ENCODE results near the gene CATSPERE. TPM values are rescaled to one million over a fixed set of nuclear protein-coding genes. Genes with fewer than 3 reads are reported as not detected.

Gene CATSPERE
- total and polyA plus RNA-seq, 2 of the 8 experiments (the other 6 are each of a cell fraction or from before 2014, with no cell fraction given) = 0.05 to 0.45 TPM

DNA sequence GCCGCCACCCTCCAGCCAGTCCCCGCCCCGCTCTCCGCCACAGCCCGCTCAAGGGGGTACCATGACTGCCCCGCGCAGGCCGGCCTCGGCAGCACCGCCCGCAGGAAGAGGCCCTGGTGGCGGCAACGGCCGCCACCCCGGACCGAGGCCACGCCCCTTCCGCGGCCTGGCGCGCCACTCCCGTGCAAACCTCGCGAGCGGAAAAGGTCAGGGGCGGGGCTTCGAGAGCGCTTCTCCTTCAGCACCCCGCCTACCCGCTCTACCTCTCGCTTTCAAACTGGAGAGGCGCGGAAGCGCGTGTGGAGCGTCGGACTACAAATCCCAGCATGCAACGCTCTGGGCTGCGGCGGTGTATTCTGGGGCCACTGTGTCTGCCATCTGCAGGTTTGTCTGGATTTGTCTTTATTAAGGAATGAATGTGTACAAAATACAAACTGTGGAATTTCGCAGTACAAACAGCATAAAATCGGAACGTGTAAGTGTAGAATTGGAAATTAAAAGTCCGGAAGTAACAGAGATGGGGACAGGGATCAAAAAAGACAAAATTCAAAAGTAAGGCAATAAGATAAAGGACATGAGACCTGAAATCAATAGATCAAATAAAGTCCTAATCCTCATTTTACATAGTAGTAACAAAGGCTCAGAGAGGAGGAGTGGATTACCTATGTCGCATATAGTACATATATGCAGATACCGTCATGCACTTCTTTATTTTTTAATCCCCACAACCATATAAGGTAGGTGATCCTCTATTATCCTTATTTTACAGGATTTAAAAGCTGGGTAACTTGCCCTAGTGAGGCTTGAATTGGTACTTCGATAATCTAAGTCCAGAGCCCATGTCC is 8.9 kb upstream of the CATSPERE start (continued):
- no peak for TF ChIP-seq CEBPB (IDR thresholded peaks at IDR 0.05; ENCODE audit: low read depth, low read length)
- TF ChIP-seq EGR1 (IDR thresholded peaks at IDR 0.05; ENCODE audit: borderline replicate concordance, low read depth, low read length) = no peak
- peak; percentile 56; the same call in 1 of the 2 replicates for TF ChIP-seq YY1 (IDR thresholded peaks at IDR 0.05; ENCODE audit: low read depth, low read length)
- TF ChIP-seq JUND (IDR thresholded peaks at IDR 0.05; ENCODE audit: low read length) = no peak
- no peak for TF ChIP-seq USF2 (IDR thresholded peaks at IDR 0.05; ENCODE audit: low read length)
- TF ChIP-seq ZNF274 (IDR thresholded peaks at IDR 0.05; ENCODE audit: borderline replicate concordance, extremely low read depth, low read length) = no peak
- TF ChIP-seq KDM4A (IDR thresholded peaks at IDR 0.05; ENCODE audit: low read depth, low read length, severe bottlenecking) = no peak
- no peak for TF ChIP-seq JUN (IDR thresholded peaks at IDR 0.05; ENCODE audit: low read depth, low read length)
- no peak for TF ChIP-seq GTF2F1 (IDR thresholded peaks at IDR 0.05; ENCODE audit: borderline replicate concordance, low read depth, low read length)
- TF ChIP-seq MAX (IDR thresholded peaks at IDR 0.05) = peak; percentile 11; the same call in 1 of the 2 replicates
- TF ChIP-seq RNF2 (IDR thresholded peaks at IDR 0.05; ENCODE audit: borderline replicate concordance, low read depth, low read length, missing control alignments, poor library complexity, severe bottlenecking) = no peak
- no peak for TF ChIP-seq FOSL1 (IDR thresholded peaks at IDR 0.05; ENCODE audit: insufficient read depth, low read depth, low read length)
- TF ChIP-seq E2F6 (IDR thresholded peaks at IDR 0.05) = no peak; the same call in 1 of the 2 replicates
- no peak for TF ChIP-seq EZH2 (IDR thresholded peaks at IDR 0.05; ENCODE audit: low read depth, low read length, severe bottlenecking)
- TF ChIP-seq CBX5 (IDR thresholded peaks at IDR 0.05; ENCODE audit: low read depth, low read length) = no peak
- TF ChIP-seq BACH1 (IDR thresholded peaks at IDR 0.05; ENCODE audit: low read length) = peak; percentile 13; the same call in 1 of the 2 replicates
- TF ChIP-seq KDM1A (IDR thresholded peaks at IDR 0.05; ENCODE audit: borderline replicate concordance, low read length) = no peak
- TF ChIP-seq BCL11A (IDR thresholded peaks at IDR 0.05; ENCODE audit: low read depth in 2 of 2, low read length in 2 of 2) = no peak
- TF ChIP-seq POU5F1 (IDR thresholded peaks at IDR 0.05; ENCODE audit: low read depth, low read length) = no peak
- TF ChIP-seq TAF7 (optimal IDR thresholded peaks at IDR 0.05; ENCODE audit: borderline replicate concordance, low read depth, low read length) = no peak
- TF ChIP-seq CHD2 (IDR thresholded peaks at IDR 0.05; ENCODE audit: low read length) = peak; percentile 91
- 0 out of 2 replicates have a peak, but pooled peaks have one; percentile 25 for TF ChIP-seq SRF (IDR thresholded peaks at IDR 0.05; ENCODE audit: low read depth, low read length)
